HEK293 (cell line): ENCODE results near the gene PRKG1.

Experiments
- CTCF ChIA-PET: fragments of 350-600 bp; formaldehyde crosslinking; extraction: SDS; loops from one replicate; lab custom pipeline; 2021; ENCODE audit warnings: antibody characterized with exemption; lab: Yijun Ruan, JAX
- POLR2A ChIA-PET: fragments of 300-600 bp; formaldehyde crosslinking; extraction: SDS; loops from one replicate; lab custom pipeline; 2020; ENCODE audit warnings: antibody characterized with exemption, inconsistent platforms; lab: Yijun Ruan, JAX
- H3K27ac ChIP-seq: fragments of 200-500 bp; sonication (Bioruptor generic); 2 replicates; pipeline ENCODE4 v1.5.1; 2014; ENCODE audit warnings: low read depth, low read length, control low read depth, inconsistent platforms; ENCODE audit errors: extremely low read depth
- H3K36me3 ChIP-seq, 2 experiments: fragments of 200-500 bp in 1 of 2; sonication (Bioruptor generic) in 1 of 2; 1 replicate in 1 of 2; 2 replicates in 1 of 2; pipeline ENCODE4 v1.5.1; 2014 to 2017; ENCODE audit warnings: inconsistent platforms in 2 of 2, low read length in 2 of 2; ENCODE audit not compliant: control insufficient read depth in 2 of 2, insufficient read depth in 1 of 2
- H3K4me1 ChIP-seq: fragments of 200-500 bp; sonication (Bioruptor generic); 2 replicates; pipeline ENCODE4 v1.5.1; 2014; ENCODE audit warnings: mild to moderate bottlenecking, low read length, inconsistent platforms; ENCODE audit not compliant: control insufficient read depth, insufficient read depth
- H3K4me3 ChIP-seq: 2 replicates; pipeline ENCODE4 v1.5.1; 2011; ENCODE audit warnings: low read depth, mild to moderate bottlenecking, control low read depth, low read length, moderate library complexity
- H3K9me3 ChIP-seq: fragments of 200-500 bp; sonication (Bioruptor generic); 2 replicates; pipeline ENCODE4 v1.5.1; 2014; ENCODE audit warnings: low read depth, low read length, inconsistent platforms; ENCODE audit not compliant: control insufficient read depth, insufficient read depth
- EGR2 ChIP-seq: fragments of 450-650 bp; formaldehyde crosslinking; IDR thresholded peaks from 2 replicates; pipeline ENCODE4 v1.5.1; 2016; ENCODE audit warnings: low read depth, missing biosample characterization, missing genetic modification characterization
- GLIS1 ChIP-seq: fragments of 450-650 bp; formaldehyde crosslinking; IDR thresholded peaks from 2 replicates; pipeline ENCODE4 v1.5.1; 2016; ENCODE audit warnings: missing biosample characterization, missing genetic modification characterization
- HOXC10 ChIP-seq: sonication (generic); formaldehyde crosslinking; IDR thresholded peaks from 2 replicates; pipeline ENCODE4 v1.8.1; 2023; ENCODE audit warnings: mild to moderate bottlenecking, missing genetic modification reagents
- KLF7 ChIP-seq: fragments of 450-650 bp; formaldehyde crosslinking; IDR thresholded peaks from 2 replicates; pipeline ENCODE4 v1.5.1; 2016; ENCODE audit warnings: missing biosample characterization, missing genetic modification characterization, borderline replicate concordance
- PRDM1 ChIP-seq: fragments of 450-650 bp; formaldehyde crosslinking; IDR thresholded peaks from 2 replicates; pipeline ENCODE4; 2016; ENCODE audit warnings: missing biosample characterization, missing genetic modification characterization
- SETDB1 ChIP-seq: IDR thresholded peaks from one replicate; pipeline ENCODE4 v1.6.1; 2017; ENCODE audit warnings: mild to moderate bottlenecking, low read length, moderate library complexity, mixed read lengths; ENCODE audit not compliant: insufficient read length
- ZFP69B ChIP-seq: fragments of 450-650 bp; formaldehyde crosslinking; IDR thresholded peaks from 2 replicates; pipeline ENCODE4 v1.5.1; 2016; ENCODE audit warnings: missing biosample characterization, missing genetic modification characterization
- ZNF140 ChIP-seq: fragments of 450-650 bp; formaldehyde crosslinking; IDR thresholded peaks from 2 replicates; pipeline ENCODE4 v1.5.1; 2016; ENCODE audit warnings: missing biosample characterization, missing genetic modification characterization
- ZNF221 ChIP-seq: fragments of 450-650 bp; formaldehyde crosslinking; IDR thresholded peaks from 2 replicates; pipeline ENCODE4 v1.5.1; 2017; ENCODE audit warnings: missing biosample characterization, missing genetic modification characterization, borderline replicate concordance
- ZNF324 ChIP-seq: fragments of 450-650 bp; formaldehyde crosslinking; IDR thresholded peaks from 2 replicates; pipeline ENCODE4 v1.5.1; 2016; ENCODE audit warnings: missing biosample characterization, missing genetic modification characterization
- ZNF366 ChIP-seq: fragments of 450-650 bp; formaldehyde crosslinking; conservative IDR thresholded peaks from 2 replicates; pipeline ENCODE4 v1.5.1; 2016; ENCODE audit warnings: missing biosample characterization, missing genetic modification characterization
- ZNF433 ChIP-seq: fragments of 450-650 bp; formaldehyde crosslinking; IDR thresholded peaks from 2 replicates; pipeline ENCODE4 v1.5.1; 2016; ENCODE audit warnings: missing biosample characterization, missing genetic modification characterization, low read depth
- ZNF48 ChIP-seq: fragments of 450-650 bp; formaldehyde crosslinking; IDR thresholded peaks from 2 replicates; pipeline ENCODE4 v1.5.1; 2016; ENCODE audit warnings: missing biosample characterization, missing genetic modification characterization
- ZNF530 ChIP-seq: fragments of 450-650 bp; formaldehyde crosslinking; IDR thresholded peaks from 2 replicates; pipeline ENCODE4 v1.5.1; 2016; ENCODE audit warnings: low read depth, missing biosample characterization, missing genetic modification characterization
- ZNF776 ChIP-seq: fragments of 450-650 bp; formaldehyde crosslinking; IDR thresholded peaks from 2 replicates; pipeline ENCODE4 v1.5.0; 2017; ENCODE audit warnings: missing biosample characterization, missing genetic modification characterization, borderline replicate concordance
- TF ChIP-seq, protein P1 (sequence below): fragments of 450-650 bp; formaldehyde crosslinking; IDR thresholded peaks from 2 replicates; pipeline ENCODE4 v1.5.1; 2016; ENCODE audit warnings: missing biosample characterization, missing genetic modification characterization
- TF ChIP-seq, protein P2 (sequence below): fragments of 450-650 bp; formaldehyde crosslinking; optimal IDR thresholded peaks from 2 replicates; pipeline ENCODE3; 2016; ENCODE audit warnings: missing biosample characterization, mild to moderate bottlenecking, missing genetic modification characterization

The PRKG1 gene

GRCh38 chr10:51821045-51821444 lies 746.8 kb downstream of the PRKG1 start:
- no peak overlapping the region for H3K27ac ChIP-seq
- no peak overlapping the region for H3K4me3 ChIP-seq
- POLR2A ChIA-PET, result no interaction called here
- no peaks in the 10 kb centered on the region for H3K9me3 ChIP-seq
- no peaks in the 10 kb centered on the region for H3K36me3 ChIP-seq
- TF ChIP-seq SETDB1 (no peak), ZNF324 (tag by site-specific recombination) (no peak), HOXC10 (no peak), ZFP69B (tag by site-specific recombination) (no peak), ZNF140 (no peak), GLIS1 (tag by site-specific recombination) (no peak), ZNF433 (tag by site-specific recombination) (no peak), ZNF366 (no peak), ZNF776 (tag by site-specific recombination) (no peak), KLF7 (no peak)
- TF ChIP-seq, protein P1, sequence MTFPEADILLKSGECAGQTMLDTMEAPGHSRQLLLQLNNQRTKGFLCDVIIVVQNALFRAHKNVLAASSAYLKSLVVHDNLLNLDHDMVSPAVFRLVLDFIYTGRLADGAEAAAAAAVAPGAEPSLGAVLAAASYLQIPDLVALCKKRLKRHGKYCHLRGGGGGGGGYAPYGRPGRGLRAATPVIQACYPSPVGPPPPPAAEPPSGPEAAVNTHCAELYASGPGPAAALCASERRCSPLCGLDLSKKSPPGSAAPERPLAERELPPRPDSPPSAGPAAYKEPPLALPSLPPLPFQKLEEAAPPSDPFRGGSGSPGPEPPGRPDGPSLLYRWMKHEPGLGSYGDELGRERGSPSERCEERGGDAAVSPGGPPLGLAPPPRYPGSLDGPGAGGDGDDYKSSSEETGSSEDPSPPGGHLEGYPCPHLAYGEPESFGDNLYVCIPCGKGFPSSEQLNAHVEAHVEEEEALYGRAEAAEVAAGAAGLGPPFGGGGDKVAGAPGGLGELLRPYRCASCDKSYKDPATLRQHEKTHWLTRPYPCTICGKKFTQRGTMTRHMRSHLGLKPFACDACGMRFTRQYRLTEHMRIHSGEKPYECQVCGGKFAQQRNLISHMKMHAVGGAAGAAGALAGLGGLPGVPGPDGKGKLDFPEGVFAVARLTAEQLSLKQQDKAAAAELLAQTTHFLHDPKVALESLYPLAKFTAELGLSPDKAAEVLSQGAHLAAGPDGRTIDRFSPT (tag by site-specific recombination), result no peak
- TF ChIP-seq, protein P2, sequence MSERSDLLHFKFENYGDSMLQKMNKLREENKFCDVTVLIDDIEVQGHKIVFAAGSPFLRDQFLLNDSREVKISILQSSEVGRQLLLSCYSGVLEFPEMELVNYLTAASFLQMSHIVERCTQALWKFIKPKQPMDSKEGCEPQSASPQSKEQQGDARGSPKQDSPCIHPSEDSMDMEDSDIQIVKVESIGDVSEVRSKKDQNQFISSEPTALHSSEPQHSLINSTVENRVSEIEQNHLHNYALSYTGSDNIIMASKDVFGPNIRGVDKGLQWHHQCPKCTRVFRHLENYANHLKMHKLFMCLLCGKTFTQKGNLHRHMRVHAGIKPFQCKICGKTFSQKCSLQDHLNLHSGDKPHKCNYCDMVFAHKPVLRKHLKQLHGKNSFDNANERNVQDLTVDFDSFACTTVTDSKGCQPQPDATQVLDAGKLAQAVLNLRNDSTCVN (tag by site-specific recombination), result no peak
- CTCF ChIA-PET, result no interaction called here
- no peaks in the 10 kb centered on the region for H3K4me1 ChIP-seq

- TF ChIP-seq EGR2 (tag by site-specific recombination), result no peak
- TF ChIP-seq, all 188 proteins: peak for 0
- ChIA-PET POLR2A (no interaction called here), CTCF (no interaction called here)
- Histone ChIP-seq H3K9me3 (no peaks in the 10 kb centered on the region), H3K4me3 (no peak overlapping the region), H3K36me3 (no peaks in the 10 kb centered on the region), H3K4me1 (no peaks in the 10 kb centered on the region), H3K27ac (no peak overlapping the region)
Measured at GRCh38 chr10:51821745-51822144, 747.5 kb downstream of the PRKG1 start.

DNA sequence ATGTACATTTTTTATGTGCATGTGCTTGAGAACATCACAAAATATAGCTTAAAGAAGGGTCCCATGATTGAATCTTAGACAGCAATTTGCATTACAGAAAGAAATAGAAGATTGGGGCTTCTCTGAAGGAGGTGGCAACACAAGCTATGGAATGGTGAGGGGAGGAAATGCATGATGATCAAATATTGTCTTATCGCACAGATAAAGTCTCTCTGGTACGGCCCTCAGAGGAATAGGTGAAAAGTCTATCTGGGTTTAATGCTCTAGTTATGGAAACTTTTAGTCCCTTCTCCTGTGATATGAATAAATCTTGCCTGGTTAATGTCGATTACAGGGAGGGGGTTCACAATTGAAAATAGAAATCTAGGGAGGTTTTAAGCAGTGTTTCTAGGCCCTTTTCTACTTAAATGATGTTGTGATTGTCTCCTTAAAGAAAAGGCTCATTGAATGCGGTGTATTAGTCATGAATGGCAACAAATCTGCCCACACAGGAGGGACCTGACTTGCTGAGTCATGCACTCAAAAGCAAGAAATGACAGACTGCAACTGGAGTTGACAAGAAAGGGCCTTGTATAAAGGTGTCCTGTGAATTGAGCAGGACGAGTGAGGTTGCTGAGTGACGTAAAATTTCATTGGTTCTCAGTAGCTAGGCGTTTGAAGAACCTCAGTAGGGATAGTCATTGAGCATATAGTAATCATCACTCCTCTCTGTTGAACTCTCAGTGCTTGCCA lies 758.5 kb downstream of the PRKG1 start:
- Histone ChIP-seq H3K27ac (no peak overlapping the region), H3K4me1 (no peaks in the 10 kb centered on the region), H3K4me3 (no peak overlapping the region), H3K36me3 (no peaks in the 10 kb centered on the region), H3K9me3 (no peaks in the 10 kb centered on the region)
- CTCF ChIA-PET, result no interaction called here
- POLR2A ChIA-PET, result no interaction called here
- TF ChIP-seq ZNF48 (tag by site-specific recombination), result no peak
- TF ChIP-seq ZNF530 (tag by site-specific recombination), result peak; percentile 92

- Histone ChIP-seq H3K4me1 (peaks cover 4% of the 10 kb centered on the region; the same call in 1 of the 2 replicates), H3K4me3 (no peak overlapping the region), H3K27ac (no peak overlapping the region), H3K9me3 (no peaks in the 10 kb centered on the region), H3K36me3 (no peaks in the 10 kb centered on the region)
- CTCF ChIA-PET, result no interaction called here
- POLR2A ChIA-PET, result no interaction called here
- TF ChIP-seq PRDM1 (tag by site-specific recombination), result peak; percentile 96
- TF ChIP-seq ZNF221 (tag by site-specific recombination), result no peak
Measured at GRCh38 chr10:51834548-51834947, 760.3 kb downstream of the PRKG1 start.
